ENCODE data around the gene SIN3A. TPM values are rescaled to one million over a fixed set of nuclear protein-coding genes. Genes with fewer than 3 reads are reported as not detected.
"Not testable (repeated sequence)": the region's sequence is repeated elsewhere in the genome, so short reads cannot be mapped to it uniquely, and the experiment has no call there.

SIN3A gene
- total RNA-seq, 1 donor from 2014 or later: 73.6 TPM

GRCh38 chr15:75361361-75361988 lies 90.0 kb downstream of the SIN3A start:
- ATAC-seq (no peak), DNase-seq (ENCODE audit: low spot score) (no peak)
- intact Hi-C loops (cut with DNase I): no loop called here

- ATAC-seq (no peak), DNase-seq (ENCODE audit: low spot score) (no peak)
- intact Hi-C loops (cut with DNase I): no loop called here
Observed at GRCh38 chr15:75360856-75361255, 90.6 kb downstream of the SIN3A start.

- intact Hi-C loops (cut with DNase I): no loop called here
- DNase-seq (ENCODE audit: low spot score): no peak
- ATAC-seq: no peak
Observed at GRCh38 chr15:75360391-75360790, 91.1 kb downstream of the SIN3A start.

GRCh38 chr15:75359537-75360250 lies 91.8 kb downstream of the SIN3A start:
- DNase-seq (ENCODE audit: low spot score) (no peak), ATAC-seq (no peak)
- intact Hi-C loops (cut with DNase I): no loop called here

- ATAC-seq (no peak), DNase-seq (ENCODE audit: low spot score) (no peak)
- intact Hi-C loops (cut with DNase I): no loop called here
Observed at GRCh38 chr15:75358771-75359536, 92.5 kb downstream of the SIN3A start.

- ATAC-seq: no peak
- DNase-seq (ENCODE audit: low spot score): no peak
- intact Hi-C loops (cut with DNase I): no loop called here
Observed at GRCh38 chr15:75357976-75358673, 93.4 kb downstream of the SIN3A start.

- no peak for ATAC-seq
- intact Hi-C loops (cut with DNase I): no loop called here
- no peak for DNase-seq (ENCODE audit: low spot score)
Observed at GRCh38 chr15:75356517-75356916, 95.0 kb downstream of the SIN3A start.

- intact Hi-C loops (cut with DNase I): no loop called here
- ATAC-seq (no peak), DNase-seq (ENCODE audit: low spot score) (no peak)
Observed at GRCh38 chr15:75356006-75356405, 95.5 kb downstream of the SIN3A start.

- no peak for ATAC-seq
- intact Hi-C loops (cut with DNase I): no loop called here
- no peak for DNase-seq (ENCODE audit: low spot score)
Observed at GRCh38 chr15:75355369-75355768, 96.1 kb downstream of the SIN3A start.

- ATAC-seq (no peak), DNase-seq (ENCODE audit: low spot score) (no peak)
- intact Hi-C loops (cut with DNase I): no loop called here
Observed at GRCh38 chr15:75354454-75354853, 97.0 kb downstream of the SIN3A start.

- intact Hi-C loops (cut with DNase I): no loop called here
- no peak for DNase-seq (ENCODE audit: low spot score)
- ATAC-seq: no peak
Observed at GRCh38 chr15:75353604-75354003, 97.9 kb downstream of the SIN3A start.

- no peak for ATAC-seq
- no peak for DNase-seq (ENCODE audit: low spot score)
- intact Hi-C loops (cut with DNase I): no loop called here
Observed at GRCh38 chr15:75352186-75353080, 99.1 kb downstream of the SIN3A start.

GRCh38 chr15:75350601-75351361 lies 100.7 kb downstream of the SIN3A start:
- DNase-seq (ENCODE audit: low spot score) (no peak), ATAC-seq (no peak)
- intact Hi-C loops (cut with DNase I): no loop called here

GRCh38 chr15:75349851-75350588 lies 101.5 kb downstream of the SIN3A start:
- ATAC-seq (no peak), DNase-seq (ENCODE audit: low spot score) (no peak)
- intact Hi-C loops (cut with DNase I): no loop called here

- DNase-seq (ENCODE audit: low spot score); ATAC-seq; intact Hi-C loops (cut with DNase I): not testable (repeated sequence)
Observed at GRCh38 chr15:75349351-75349669, 102.2 kb downstream of the SIN3A start.

GRCh38 chr15:75348562-75349350 lies 102.7 kb downstream of the SIN3A start:
- DNase-seq (ENCODE audit: low spot score) (no peak), ATAC-seq (peak; percentile 14)
- intact Hi-C loops (cut with DNase I): no loop called here
